Omental fat pad (tissue), 4 donors: ENCODE results near the gene CD300LB. TPM values are rescaled to one million over a fixed set of nuclear protein-coding genes. Genes with fewer than 3 reads are reported as not detected.

Source experiments
- ATAC-seq: fragments of 150-250 bp; one replicate; pipeline ENCODE4 v1.9.1; 2016; ENCODE audit warnings: mild to moderate bottlenecking, moderate library complexity; ENCODE audit not compliant: low FRiP score
- DNase-seq: peaks from one replicate; pipeline ENCODE4 v3.0.0-alpha.2; 2019; ENCODE audit warnings: low spot score
- total RNA-seq, 4 donors: library from RNA; depleted of rRNA; stranded (reverse); fragments of >200 nt; gene quantifications; one replicate each; pipeline ENCODE4 v1.1.0, GENCODE V29; 2016
- TF ChIP-seq, protein P1 (sequence below), 3 donors: fragments of 450-650 bp; IDR thresholded peaks; one replicate each; pipeline ENCODE4 v1.5.1; 2016 to 2017; ENCODE audit warnings: antibody characterized with exemption in 3 of 3, mild to moderate bottlenecking in 3 of 3, moderate library complexity in 2 of 3

CD300LB gene
- total RNA-seq, 4 donors from 2014 or later: 0.63 to 14.1 (median 0.86) TPM

- ATAC-seq (peak; percentile 91), DNase-seq (peak; percentile 50)
- TF ChIP-seq, protein P1, sequence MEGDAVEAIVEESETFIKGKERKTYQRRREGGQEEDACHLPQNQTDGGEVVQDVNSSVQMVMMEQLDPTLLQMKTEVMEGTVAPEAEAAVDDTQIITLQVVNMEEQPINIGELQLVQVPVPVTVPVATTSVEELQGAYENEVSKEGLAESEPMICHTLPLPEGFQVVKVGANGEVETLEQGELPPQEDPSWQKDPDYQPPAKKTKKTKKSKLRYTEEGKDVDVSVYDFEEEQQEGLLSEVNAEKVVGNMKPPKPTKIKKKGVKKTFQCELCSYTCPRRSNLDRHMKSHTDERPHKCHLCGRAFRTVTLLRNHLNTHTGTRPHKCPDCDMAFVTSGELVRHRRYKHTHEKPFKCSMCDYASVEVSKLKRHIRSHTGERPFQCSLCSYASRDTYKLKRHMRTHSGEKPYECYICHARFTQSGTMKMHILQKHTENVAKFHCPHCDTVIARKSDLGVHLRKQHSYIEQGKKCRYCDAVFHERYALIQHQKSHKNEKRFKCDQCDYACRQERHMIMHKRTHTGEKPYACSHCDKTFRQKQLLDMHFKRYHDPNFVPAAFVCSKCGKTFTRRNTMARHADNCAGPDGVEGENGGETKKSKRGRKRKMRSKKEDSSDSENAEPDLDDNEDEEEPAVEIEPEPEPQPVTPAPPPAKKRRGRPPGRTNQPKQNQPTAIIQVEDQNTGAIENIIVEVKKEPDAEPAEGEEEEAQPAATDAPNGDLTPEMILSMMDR (IDR thresholded peaks at IDR 0.05): no peak
Measured at GRCh38 chr17:74569020-74570003, 38.0 kb upstream of the CD300LB start.

- ATAC-seq (no peak), DNase-seq (no peak)
- TF ChIP-seq, protein P1 (IDR thresholded peaks at IDR 0.05): no peak
Measured at GRCh38 chr17:74568106-74568873, 37.0 kb upstream of the CD300LB start.

DNA sequence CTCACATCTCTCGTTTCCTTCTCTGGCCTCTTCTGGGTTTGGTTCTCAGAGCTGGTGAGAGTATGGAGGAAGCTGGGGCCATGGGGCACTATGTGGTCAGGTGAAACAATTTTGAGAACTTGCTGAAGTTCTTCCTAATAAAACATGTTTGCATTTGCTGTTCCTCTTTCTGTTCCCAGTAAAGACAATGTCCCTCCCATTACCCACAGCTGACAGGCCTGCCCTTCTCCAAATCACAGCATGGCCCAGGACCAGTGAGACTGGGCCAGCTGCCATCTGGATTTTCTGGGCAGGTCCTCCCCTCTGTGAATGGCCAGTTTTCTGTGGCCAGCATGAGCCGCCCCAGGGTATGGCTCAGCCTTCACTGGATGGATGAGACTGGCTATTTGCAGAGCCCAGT is 36.1 kb upstream of the CD300LB start, which contains the start of gene CD300H:
TSS of gene CD300H (minus strand) at position 113 of the 400 bp plus-strand sequence.
- TF ChIP-seq, protein P1 (IDR thresholded peaks at IDR 0.05): no peak
- DNase-seq: no peak
- no peak for ATAC-seq

DNA sequence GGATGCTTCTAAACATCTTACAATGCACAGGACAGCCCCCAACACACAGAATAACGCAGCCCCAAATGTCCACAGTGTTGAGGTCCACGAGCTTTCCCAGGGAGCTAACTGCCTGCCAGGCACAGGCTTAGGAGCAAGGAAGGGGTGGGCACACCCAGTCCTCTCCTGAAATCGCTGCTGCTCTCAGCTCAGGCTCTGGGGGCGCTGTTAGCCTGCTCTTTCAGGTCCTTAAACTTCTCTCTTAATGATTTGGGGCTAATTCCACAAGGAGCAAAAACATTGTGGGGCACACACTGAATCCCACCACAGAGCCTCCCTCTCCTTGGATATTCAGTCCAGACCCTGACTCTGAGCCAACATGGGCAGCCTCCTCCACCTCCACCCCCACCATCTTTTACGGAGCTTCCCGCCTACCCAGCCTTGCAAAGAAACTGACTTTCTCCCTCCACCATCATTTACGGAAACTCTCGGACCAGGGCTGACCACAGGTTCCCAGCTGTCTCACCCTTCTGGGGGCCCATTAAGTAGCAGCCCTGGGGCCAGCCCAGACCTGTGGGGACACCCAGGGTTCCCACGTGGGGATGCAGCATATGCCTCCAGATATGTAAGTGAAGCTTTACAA is 35.0 kb upstream of the CD300LB start:
- no peak for DNase-seq
- TF ChIP-seq, protein P1 (IDR thresholded peaks at IDR 0.05): no peak
- ATAC-seq: no peak

GRCh38 chr17:74565126-74565525 is 33.9 kb upstream of the CD300LB start:
- no peak for ATAC-seq
- DNase-seq: no peak
- TF ChIP-seq, protein P1 (IDR thresholded peaks at IDR 0.05): no peak

GRCh38 chr17:74563358-74563757 is 32.1 kb upstream of the CD300LB start:
- no peak for ATAC-seq
- DNase-seq: no peak
- TF ChIP-seq, protein P1 (IDR thresholded peaks at IDR 0.05): no peak
